Trophoblast cell (in vitro differentiated cells and primary cell): ENCODE data around the gene TMEM170A.

Source experiments
- DNase-seq, 2 donors: peaks; one replicate each; pipeline ENCODE4 v3.0.0-alpha.2; 2016
- H2AFZ ChIP-seq: 2 replicates; pipeline ENCODE4 v1.6.1; 2013; ENCODE audit warnings: low read length, moderate library complexity, mild to moderate bottlenecking; ENCODE audit not compliant: insufficient read depth, poor library complexity
- H2AK5ac ChIP-seq: 2 replicates; pipeline ENCODE4 v1.6.1; 2013; ENCODE audit warnings: mild to moderate bottlenecking, low read length
- H2BK120ac ChIP-seq: 2 replicates; pipeline ENCODE4 v1.6.1; 2013; ENCODE audit warnings: low read length, mild to moderate bottlenecking, moderate library complexity; ENCODE audit not compliant: insufficient read depth, poor library complexity
- H2BK12ac ChIP-seq: 2 replicates; pipeline ENCODE4 v1.6.1; 2013; ENCODE audit warnings: mild to moderate bottlenecking, low read length, moderate library complexity
- H2BK5ac ChIP-seq: 2 replicates; pipeline ENCODE4 v1.6.1; 2013; ENCODE audit warnings: low read length, low read depth, moderate library complexity, mild to moderate bottlenecking; ENCODE audit not compliant: poor library complexity
- H3K14ac ChIP-seq: 2 replicates; pipeline ENCODE4 v1.6.1; 2013; ENCODE audit warnings: mild to moderate bottlenecking, low read length
- H3K18ac ChIP-seq: 2 replicates; pipeline ENCODE4 v1.6.1; 2013; ENCODE audit warnings: mild to moderate bottlenecking, low read length
- H3K23ac ChIP-seq: 2 replicates; pipeline ENCODE4 v1.6.1; 2013; ENCODE audit warnings: low read length
- H3K27ac ChIP-seq: 2 replicates; pipeline ENCODE4 v1.5.1; 2013; ENCODE audit warnings: low read depth, mild to moderate bottlenecking, inconsistent platforms, low read length, moderate library complexity
- H3K27me3 ChIP-seq: 2 replicates; pipeline ENCODE4 v1.6.1; 2013; ENCODE audit warnings: inconsistent platforms, mild to moderate bottlenecking, low read length, moderate library complexity; ENCODE audit not compliant: insufficient read depth
- H3K36me3 ChIP-seq, 2 experiments: 1 replicate in 1 of 2; 2 replicates in 1 of 2; pipeline ENCODE4 v1.6.1; 2013; ENCODE audit warnings: low read length in 2 of 2, mild to moderate bottlenecking in 2 of 2, moderate library complexity in 1 of 2; ENCODE audit not compliant: insufficient read depth in 2 of 2, control insufficient read depth in 1 of 2
- H3K4ac ChIP-seq: 2 replicates; pipeline ENCODE4 v1.6.1; 2013; ENCODE audit warnings: low read depth, mild to moderate bottlenecking, low read length, moderate library complexity
- H3K4me1 ChIP-seq, 2 experiments: 1 replicate in 1 of 2; 2 replicates in 1 of 2; pipeline ENCODE4 v1.6.1; 2013; ENCODE audit warnings: low read length in 2 of 2, mild to moderate bottlenecking in 2 of 2, moderate library complexity in 1 of 2; ENCODE audit not compliant: insufficient read depth in 2 of 2, control insufficient read depth in 1 of 2
- H3K4me2 ChIP-seq: 2 replicates; pipeline ENCODE4 v1.6.1; 2013; ENCODE audit warnings: inconsistent platforms, mild to moderate bottlenecking, low read length, moderate library complexity
- H3K4me3 ChIP-seq: 2 replicates; pipeline ENCODE4 v1.5.1; 2013; ENCODE audit warnings: mild to moderate bottlenecking, low read depth, low read length, inconsistent platforms
- H3K79me1 ChIP-seq: one replicate; pipeline ENCODE4 v1.6.1; 2013; ENCODE audit warnings: low read length
- H3K79me2 ChIP-seq: 2 replicates; pipeline ENCODE4 v1.6.1; 2013; ENCODE audit warnings: low read length, mild to moderate bottlenecking; ENCODE audit not compliant: control insufficient read depth, insufficient read depth, poor library complexity
- H3K9ac ChIP-seq: 2 replicates; pipeline ENCODE4 v1.6.1; 2013; ENCODE audit warnings: mild to moderate bottlenecking, low read length
- H3K9me3 ChIP-seq: 2 replicates; pipeline ENCODE4 v1.6.1; 2013; ENCODE audit warnings: low read depth, mild to moderate bottlenecking, control low read depth, inconsistent platforms, low read length; ENCODE audit not compliant: insufficient read depth
- H4K12ac ChIP-seq: 2 replicates; pipeline ENCODE4 v1.6.1; 2013; ENCODE audit warnings: low read depth, mild to moderate bottlenecking, low read length, moderate library complexity
- H4K8ac ChIP-seq: 2 replicates; pipeline ENCODE4 v1.6.1; 2013; ENCODE audit warnings: low read depth, mild to moderate bottlenecking, low read length, moderate library complexity
- H4K91ac ChIP-seq: one replicate; pipeline ENCODE4 v1.6.1; 2013; ENCODE audit warnings: low read depth, mild to moderate bottlenecking, low read length, moderate library complexity
- WGBS: extraction: QIAGEN DNeasy Blood & Tissue Kit; methylation state at CpG from one replicate; pipeline ENCODE4 v1.1.7; 2013; ENCODE audit warnings: missing lambda C conversion rate; ENCODE audit not compliant: insufficient read length, insufficient coverage; ENCODE audit errors: extremely low coverage; 5-methylcytosine and 5-hydroxymethylcytosine counted together

The TMEM170A gene

DNA sequence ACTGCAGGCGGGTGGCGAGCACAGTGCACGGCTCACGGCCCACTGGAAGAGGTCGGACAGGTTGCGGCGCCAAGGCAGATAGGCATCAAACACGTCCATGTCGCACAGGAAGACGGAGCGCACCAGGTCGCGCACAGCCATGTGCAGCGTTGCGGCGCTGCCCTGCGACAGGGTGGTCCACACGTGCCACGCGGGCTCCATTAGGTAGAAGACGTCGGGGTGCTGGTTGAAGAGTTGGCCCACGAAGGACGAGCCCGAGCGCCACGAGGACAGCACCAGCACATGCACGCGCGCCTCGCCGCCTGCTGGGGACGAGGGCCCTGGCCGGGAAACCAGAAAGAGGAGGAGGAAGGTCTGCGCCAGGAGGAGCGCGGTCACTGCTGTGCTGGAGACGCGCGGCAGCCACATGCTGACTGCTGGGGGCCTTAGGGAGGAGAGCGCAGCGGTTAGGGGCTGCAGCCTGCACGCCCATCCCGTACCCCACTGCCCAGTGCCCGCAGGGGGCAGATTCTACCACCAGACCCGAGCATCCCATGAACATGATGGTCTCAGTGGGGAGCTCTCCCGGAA lies 15.0 kb upstream of the TMEM170A start:
- Histone ChIP-seq H2BK12ac (no peak overlapping the region), H4K12ac (no peak overlapping the region)
- WGBS: no CpG with 5 or more reads among the region's 47 CpGs

DNA sequence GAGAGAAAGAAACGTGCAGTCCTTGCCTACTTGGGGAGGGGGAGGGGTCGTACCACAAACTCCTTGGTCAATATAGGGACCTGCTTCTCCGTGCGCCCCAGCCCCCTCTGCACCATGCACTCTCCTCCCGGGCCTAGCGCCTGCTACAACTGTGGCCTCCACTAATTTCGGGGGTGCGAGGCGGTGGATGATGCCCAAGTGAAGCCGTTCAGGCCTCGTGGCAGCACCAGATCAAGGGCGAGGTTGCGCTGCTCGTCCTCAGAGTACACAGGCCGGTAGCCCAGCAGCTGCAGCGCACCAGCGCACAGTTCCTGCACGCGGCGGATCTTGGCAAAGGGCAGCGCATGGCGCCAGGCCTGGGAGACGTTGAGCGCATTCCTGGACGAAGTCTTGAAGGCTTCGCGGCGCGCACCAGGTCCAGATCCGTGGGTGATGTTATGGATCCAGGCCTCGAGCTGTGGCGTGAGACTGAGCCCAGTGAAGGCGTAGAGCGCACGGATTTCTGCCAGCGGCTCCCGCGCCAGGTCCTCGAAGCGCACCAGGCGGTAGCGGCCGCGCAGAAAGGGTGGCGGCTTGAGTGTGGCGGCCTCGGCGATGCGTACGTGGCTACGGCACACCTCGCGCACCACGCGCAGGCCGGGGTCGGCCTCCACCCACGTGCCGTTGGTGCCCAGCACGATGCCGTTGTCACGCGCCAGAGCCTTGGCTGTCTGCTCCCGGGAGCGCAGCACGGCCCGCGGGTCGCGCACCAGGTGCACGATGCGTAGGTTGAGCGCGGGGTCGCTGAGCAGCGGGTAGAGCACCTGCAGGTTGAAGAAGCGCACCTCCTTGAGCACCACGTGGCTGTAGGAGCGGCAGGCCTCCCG lies 14.2 kb upstream of the TMEM170A start:
- no peak for DNase-seq

More for the DNA sequence above, 15.0 kb upstream of the TMEM170A start:
- Histone ChIP-seq H3K27me3 (no peaks in the 10 kb centered on the region), H3K9me3 (no peaks in the 10 kb centered on the region), H2AFZ (no peak overlapping the region), H3K4me2 (no peak overlapping the region), H4K91ac (no peak overlapping the region), H2BK120ac (no peak overlapping the region), H2BK5ac (no peak overlapping the region), H3K4me1 (no peaks in the 10 kb centered on the region), H3K14ac (no peak overlapping the region), H3K23ac (no peak overlapping the region), H3K4me3 (no peak overlapping the region), H3K79me1 (no peaks in the 10 kb centered on the region), H3K18ac (no peak overlapping the region), H2AK5ac (no peak overlapping the region), H3K9ac (no peak overlapping the region), H3K4ac (no peak overlapping the region), H3K36me3 (no peaks in the 10 kb centered on the region), H4K8ac (no peak overlapping the region), H3K79me2 (no peaks in the 10 kb centered on the region), H3K27ac (no peak overlapping the region)
- DNase-seq: peak in 1 of 2 donors; percentile 28

DNA sequence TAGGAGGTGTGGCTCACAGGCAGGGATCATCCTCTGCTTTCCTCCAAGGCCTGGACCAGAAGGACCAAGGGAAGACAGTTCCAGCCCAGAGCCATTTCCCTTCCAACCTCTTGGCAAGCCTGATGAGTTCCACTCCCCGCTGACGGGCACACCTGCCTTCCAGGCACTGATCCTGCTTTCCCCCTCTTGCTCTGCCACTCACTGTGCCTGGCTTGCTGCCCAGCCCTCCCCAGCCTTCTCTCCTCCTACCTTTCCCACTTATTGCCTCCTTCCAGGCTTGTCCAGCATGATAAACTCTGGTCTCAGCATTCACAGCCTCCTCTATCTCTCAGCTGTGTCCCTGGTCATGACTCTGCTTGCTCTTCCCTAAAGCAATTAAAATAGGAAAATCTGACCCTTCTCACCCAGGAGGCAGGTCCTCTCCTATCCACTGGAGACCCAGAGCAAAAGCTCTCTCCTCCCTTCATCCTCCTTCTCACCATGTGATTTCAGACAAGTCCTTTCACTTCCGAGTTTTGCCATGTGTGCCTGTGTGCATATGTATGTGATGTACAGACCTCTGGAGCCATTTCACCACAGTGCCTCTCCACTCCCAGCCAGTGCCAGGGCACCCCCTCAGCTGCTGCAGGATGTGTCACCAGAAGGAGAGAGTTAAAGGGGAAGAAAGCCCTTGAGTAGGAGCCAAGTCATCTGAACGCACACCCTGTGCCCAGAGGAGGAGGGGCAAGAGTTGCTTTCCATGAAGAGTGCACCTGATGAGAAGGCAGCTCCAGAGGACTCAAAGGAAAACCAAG lies 13.4 kb upstream of the TMEM170A start:
- Histone ChIP-seq H2BK120ac (no peak overlapping the region), H2AK5ac (no peak overlapping the region), H3K14ac (no peak overlapping the region), H3K27ac (no peak overlapping the region), H3K4me1 (no peaks in the 10 kb centered on the region), H3K79me2 (no peaks in the 10 kb centered on the region), H3K9ac (no peak overlapping the region), H4K91ac (no peak overlapping the region), H3K27me3 (no peaks in the 10 kb centered on the region), H3K4me3 (no peak overlapping the region), H3K4ac (no peak overlapping the region), H3K23ac (no peak overlapping the region), H3K9me3 (no peaks in the 10 kb centered on the region), H3K79me1 (no peaks in the 10 kb centered on the region), H3K18ac (no peak overlapping the region), H2AFZ (no peak overlapping the region), H2BK12ac (no peak overlapping the region), H4K12ac (no peak overlapping the region), H3K36me3 (no peaks in the 10 kb centered on the region), H4K8ac (no peak overlapping the region), H2BK5ac (no peak overlapping the region), H3K4me2 (no peak overlapping the region)
- DNase-seq: no peak
- no CpG with 5 or more reads among the region's 4 CpGs for WGBS

More for the DNA sequence above, 14.2 kb upstream of the TMEM170A start:
- Histone ChIP-seq H3K27me3 (no peaks in the 10 kb centered on the region), H3K14ac (no peak overlapping the region), H2BK5ac (no peak overlapping the region), H3K4me1 (no peaks in the 10 kb centered on the region), H4K91ac (no peak overlapping the region), H3K36me3 (no peaks in the 10 kb centered on the region), H3K79me1 (no peaks in the 10 kb centered on the region), H2BK120ac (no peak overlapping the region), H4K12ac (no peak overlapping the region), H3K4me3 (no peak overlapping the region), H3K4me2 (no peak overlapping the region), H3K4ac (no peak overlapping the region), H4K8ac (no peak overlapping the region), H3K18ac (no peak overlapping the region), H2BK12ac (no peak overlapping the region), H3K27ac (no peak overlapping the region), H3K9ac (no peak overlapping the region), H2AFZ (no peak overlapping the region), H3K9me3 (no peaks in the 10 kb centered on the region), H3K23ac (no peak overlapping the region), H3K79me2 (no peaks in the 10 kb centered on the region), H2AK5ac (no peak overlapping the region)
- no CpG with 5 or more reads among the region's 80 CpGs for WGBS

DNA sequence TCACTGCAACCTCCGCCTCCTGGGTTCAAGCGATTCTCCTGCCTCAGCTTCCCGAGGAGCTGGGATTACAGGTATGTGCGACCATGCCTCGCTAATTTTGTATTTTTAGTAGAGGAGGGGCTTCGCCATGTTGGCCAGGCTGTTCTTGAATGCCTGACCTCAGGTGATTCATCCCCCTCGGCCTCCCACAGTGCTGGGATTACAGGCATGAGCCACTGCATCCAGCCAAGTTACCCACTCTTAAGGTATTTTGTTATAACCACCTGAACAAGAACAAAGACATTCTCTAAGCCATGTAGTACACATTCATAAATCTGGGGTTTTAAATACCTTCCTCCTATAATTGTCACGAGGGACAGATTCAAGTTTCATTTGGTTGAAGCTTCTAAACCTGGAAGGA lies 12.3 kb upstream of the TMEM170A start:
- Histone ChIP-seq H4K8ac (no peak overlapping the region), H4K91ac (no peak overlapping the region), H3K9me3 (no peaks in the 10 kb centered on the region), H3K4me3 (no peak overlapping the region), H3K4ac (no peak overlapping the region), H2BK12ac (no peak overlapping the region), H3K4me1 (no peaks in the 10 kb centered on the region), H3K79me1 (no peaks in the 10 kb centered on the region), H4K12ac (no peak overlapping the region), H3K36me3 (no peaks in the 10 kb centered on the region), H2BK120ac (no peak overlapping the region), H3K9ac (no peak overlapping the region), H3K23ac (no peak overlapping the region), H3K27ac (no peak overlapping the region), H2AK5ac (no peak overlapping the region), H3K18ac (no peak overlapping the region), H3K79me2 (no peaks in the 10 kb centered on the region), H2AFZ (no peak overlapping the region), H3K4me2 (no peak overlapping the region), H2BK5ac (no peak overlapping the region), H3K27me3 (no peaks in the 10 kb centered on the region), H3K14ac (no peak overlapping the region)
- no CpG with 5 or more reads among the region's 8 CpGs for WGBS
- DNase-seq: no peak
